HG03558 (cell line): ENCODE results near the gene ST6GAL1.
"Not testable (repeated sequence)": the region's sequence is repeated elsewhere in the genome, so short reads cannot be mapped to it uniquely, and the experiment has no call there.

Source experiments
- ATAC-seq: cut with Tn5 transposase; IDR thresholded peaks from one replicate; pipeline ENCODE4 v1.9.1; 2021; ENCODE audit warnings: moderate number of reproducible peaks; ENCODE audit not compliant: unreplicated experiment; ENCODE audit errors: extremely low read depth

The ST6GAL1 gene, protein sequence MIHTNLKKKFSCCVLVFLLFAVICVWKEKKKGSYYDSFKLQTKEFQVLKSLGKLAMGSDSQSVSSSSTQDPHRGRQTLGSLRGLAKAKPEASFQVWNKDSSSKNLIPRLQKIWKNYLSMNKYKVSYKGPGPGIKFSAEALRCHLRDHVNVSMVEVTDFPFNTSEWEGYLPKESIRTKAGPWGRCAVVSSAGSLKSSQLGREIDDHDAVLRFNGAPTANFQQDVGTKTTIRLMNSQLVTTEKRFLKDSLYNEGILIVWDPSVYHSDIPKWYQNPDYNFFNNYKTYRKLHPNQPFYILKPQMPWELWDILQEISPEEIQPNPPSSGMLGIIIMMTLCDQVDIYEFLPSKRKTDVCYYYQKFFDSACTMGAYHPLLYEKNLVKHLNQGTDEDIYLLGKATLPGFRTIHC

DNA sequence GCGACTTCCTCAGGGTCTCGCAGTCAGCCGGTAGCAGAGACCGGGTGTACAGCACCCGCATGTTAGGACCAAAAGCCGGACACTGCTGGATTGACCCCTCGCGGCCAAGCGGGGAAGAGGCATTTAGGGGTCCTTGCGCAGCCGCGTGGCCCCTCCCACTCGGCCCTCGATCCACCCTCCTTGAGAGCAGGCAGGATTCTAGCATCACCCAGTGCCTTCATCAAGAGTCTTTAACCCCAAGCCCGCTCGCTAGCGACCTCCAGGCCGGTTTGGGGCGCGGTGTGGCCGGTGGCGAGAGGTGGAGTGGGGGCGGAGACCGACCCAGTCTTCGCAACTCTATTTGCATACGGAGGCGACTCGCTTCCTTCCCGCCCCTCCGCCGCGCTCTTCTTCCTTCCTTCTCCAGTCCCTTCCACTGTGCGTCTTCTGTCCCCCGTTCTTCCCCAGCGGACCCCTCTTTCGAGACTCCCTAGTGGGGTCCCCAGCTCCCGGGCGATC, at the start of gene ST6GAL1:
Gene ST6GAL1 (plus strand): TSS at position 384 of the 498 bp plus-strand sequence. CDS start 112,178 bp downstream, outside the sequence.
- ATAC-seq: no peak

DNA sequence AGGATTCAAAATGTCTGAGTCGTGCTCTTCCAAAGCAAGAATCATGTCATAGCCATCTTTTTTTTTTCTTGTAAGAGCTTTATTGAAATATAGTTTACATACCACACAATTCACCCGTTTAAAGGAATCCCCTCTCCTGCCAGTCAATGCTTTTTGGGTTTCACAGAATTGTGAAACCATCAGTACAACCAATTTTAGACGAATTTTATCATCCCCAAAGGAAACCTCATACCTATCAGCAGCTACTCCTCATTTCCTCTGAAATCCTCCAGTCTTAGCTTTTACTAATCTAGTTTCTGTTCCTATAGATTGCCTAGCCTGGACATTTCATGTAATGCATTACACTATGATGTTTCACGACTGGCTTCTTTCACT, 48.2 kb upstream of the ST6GAL1 start:
- no peak for ATAC-seq

DNA sequence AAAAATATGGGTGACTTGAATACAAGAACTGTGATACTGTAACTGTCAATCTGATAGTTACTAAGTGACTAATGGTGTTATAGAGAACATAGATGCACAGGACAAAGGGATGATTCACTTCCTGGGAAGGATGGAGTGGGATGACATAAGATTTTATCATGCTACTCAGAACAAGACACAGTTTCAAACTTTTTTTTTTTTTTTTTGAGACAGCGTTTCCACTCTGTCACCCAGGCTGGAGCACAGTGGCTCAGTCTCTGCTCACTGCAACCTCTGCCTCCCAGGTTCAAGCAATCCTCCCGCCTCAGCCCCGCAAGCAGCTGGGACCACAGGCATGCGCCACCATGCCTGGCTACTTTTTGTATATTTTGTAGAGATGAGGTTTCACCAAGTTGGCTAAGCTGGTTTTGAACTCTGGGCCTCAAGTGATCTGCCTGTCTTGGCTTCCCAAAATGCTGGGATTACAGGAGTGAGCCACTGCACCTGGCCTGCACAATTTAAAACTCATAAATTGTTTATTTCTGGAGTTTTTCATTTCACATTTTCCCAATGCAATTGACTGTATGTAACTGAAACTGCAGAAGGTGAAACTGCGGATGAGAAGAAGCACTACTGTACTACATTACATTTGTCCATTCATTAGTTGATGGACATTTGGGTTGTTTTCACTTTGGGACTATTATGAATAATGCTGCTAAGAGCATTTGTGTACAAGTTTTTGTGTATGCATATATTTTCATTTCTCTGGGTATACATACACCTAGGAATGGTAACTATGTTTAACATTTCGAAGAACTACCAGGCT, 47.2 kb upstream of the ST6GAL1 start:
- no peak for ATAC-seq

DNA sequence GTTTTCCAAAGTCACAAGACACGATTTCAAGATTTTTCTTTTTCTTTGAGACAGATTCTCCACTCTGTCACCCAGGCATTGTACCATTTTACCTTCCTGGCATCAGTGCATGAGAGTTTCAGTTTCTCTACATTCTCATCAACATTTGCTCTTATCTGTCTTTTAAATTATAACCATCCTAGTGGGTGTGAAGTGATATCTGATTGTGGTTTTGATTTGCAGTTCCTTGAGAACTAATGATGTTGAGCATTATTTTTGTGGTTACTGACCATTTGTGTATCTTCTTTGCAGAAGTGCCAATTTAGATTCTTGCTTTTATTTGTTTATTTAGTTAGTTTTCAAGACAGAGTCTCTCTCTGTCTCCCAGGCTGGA, 46.7 kb upstream of the ST6GAL1 start:
- no peak for ATAC-seq

DNA sequence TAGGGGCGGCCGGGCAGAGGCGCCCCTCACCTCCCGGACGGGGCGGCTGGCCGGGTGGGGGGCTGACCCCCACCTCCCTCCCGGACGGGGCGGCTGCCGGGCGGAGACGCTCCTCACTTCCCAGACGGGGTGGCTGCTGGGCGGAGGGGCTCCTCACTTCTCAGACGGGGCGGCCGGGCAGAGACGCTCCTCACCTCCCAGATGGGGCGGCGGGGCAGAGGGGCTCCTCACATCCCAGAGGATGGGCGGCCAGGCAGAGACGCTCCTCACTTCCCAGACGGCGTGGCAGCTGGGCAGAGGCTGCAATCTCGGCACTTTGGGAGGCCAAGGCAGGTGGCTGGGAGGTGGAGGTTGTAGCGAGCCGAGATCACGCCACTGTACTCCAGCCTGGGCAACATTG, 45.5 kb upstream of the ST6GAL1 start:
- not testable (repeated sequence) for ATAC-seq

DNA sequence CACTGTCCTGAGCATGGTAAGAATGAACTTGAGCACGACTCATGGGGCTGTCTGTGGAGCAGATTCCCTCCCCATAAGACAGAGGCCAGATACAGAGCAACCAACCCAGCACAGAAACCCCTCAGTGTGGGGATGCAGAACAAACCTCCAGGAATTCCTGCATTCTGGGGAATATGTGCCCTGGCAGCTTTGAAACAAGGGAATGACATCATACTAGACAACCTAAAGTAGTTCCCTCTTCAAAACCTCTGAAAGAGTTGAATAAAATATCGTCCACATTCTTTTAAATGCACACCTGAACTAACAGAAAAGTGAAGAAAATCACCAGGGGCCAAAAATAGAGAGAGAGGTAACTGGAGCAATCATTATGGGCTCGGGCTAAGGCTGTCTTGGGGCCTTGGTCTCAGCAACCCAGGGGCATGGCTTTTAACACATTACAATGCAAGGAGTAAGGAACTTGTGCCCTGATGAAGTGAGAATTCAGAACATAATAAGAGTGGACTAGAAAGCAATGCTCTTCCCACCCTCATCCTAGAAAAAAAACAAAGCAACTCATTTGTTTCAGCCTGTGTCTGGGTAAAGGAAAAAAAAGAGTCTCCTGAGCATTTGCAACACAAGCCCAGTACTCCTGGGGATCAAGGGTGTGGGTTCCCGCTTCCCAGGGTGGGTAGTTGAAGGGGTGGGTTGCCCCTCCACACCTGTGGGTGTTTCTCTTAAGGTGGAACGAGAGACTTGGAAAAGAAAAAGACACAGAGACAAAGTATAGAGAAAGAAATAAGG, 43.9 kb upstream of the ST6GAL1 start:
- ATAC-seq: no peak

DNA sequence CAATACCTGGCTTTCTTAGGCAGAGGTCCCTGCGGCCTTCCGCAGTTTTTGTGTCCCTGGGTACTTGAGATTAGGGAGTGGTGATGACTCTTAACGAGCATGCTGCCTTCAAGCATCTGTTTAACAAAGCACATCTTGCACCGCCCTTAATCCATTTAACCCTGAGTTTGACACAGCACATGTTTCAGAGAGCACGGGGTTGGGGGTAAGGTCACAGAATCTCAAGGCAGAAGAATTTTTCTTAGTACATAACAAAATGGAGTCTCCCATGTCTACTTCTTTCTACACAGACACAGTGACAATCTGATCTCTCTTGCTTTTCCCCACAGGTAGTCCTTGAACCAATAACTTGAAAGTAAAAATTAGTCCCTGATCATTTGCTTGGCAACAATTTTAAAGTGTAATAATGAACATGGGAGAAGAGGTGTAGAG, 42.8 kb upstream of the ST6GAL1 start:
- not testable (repeated sequence) for ATAC-seq

DNA sequence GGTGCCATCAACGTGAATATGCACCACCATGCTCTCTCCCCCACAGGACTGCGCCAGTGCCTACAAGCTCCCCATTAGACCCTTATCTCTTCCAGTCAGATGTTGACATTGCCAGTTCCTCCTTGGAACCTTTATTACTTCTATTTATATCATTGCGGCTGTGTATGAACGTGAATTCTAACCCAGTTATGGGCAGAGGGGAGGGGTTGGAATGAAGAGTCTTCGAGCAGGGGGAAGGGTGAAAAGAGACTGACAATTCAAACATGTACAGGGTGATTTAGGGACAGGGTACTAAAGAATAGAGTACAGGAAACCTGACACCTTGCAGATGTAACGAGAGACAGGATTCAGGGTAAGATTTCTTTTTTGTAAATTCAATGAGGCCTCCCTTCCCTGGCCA, 41.8 kb upstream of the ST6GAL1 start:
- no peak for ATAC-seq

DNA sequence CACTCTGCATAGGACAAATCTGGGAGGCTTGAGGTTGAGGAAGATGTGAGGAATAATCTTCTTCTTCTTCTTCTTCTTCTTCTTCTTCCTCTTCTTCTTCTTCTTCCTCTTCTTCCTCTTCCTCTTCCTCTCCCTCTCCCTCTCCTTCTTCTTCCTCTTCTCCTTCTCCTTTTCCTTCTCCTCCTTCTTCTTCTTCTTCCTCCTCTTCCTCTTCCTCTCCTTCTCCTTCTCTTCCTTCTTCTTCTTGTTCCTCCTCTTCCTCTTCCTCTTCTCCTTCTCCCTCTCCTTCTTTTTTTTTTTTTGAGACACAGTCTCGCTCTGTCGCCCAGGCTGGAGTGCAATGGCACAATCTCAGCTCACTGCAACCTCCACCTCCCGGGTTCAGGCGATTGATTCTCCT, 40.6 kb upstream of the ST6GAL1 start:
- not testable (repeated sequence) for ATAC-seq

DNA sequence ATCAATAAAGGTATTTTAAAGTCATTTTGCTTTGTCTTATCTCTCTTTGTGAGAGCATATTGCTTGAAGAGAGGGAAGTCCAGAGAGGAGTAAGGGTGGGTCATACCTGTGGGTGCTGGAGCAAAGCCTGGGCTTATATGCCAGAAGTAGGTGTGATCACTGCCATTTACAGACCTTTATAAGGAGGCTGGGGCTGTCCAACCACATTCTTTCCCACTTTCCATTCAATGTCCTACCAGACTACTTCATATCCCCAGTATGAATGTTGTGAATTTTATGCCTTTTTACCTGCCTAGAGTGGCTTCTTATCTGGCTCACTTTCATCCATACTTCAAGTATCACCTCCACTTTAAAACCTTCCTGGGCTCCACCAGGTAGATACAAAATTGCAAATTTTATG, 39.4 kb upstream of the ST6GAL1 start:
- no peak for ATAC-seq

DNA sequence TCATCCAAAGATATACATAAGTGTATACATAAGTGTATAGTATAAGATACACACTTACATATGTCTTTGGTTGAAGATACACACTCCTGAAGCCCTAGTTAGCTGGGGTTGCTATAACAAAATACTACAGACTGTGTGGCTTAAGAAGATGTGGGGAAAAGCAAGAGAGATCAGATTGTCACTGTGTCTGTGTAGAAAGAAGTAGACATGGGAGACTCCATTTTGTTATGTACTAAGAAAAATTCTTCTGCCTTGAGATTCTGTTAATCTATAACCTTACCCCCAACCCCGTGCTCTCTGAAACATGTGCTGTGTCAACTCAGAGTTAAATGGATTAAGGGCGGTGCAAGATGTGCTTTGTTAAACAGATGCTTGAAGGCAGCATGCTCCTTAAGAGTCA, 37.3 kb upstream of the ST6GAL1 start:
- not testable (repeated sequence) for ATAC-seq

DNA sequence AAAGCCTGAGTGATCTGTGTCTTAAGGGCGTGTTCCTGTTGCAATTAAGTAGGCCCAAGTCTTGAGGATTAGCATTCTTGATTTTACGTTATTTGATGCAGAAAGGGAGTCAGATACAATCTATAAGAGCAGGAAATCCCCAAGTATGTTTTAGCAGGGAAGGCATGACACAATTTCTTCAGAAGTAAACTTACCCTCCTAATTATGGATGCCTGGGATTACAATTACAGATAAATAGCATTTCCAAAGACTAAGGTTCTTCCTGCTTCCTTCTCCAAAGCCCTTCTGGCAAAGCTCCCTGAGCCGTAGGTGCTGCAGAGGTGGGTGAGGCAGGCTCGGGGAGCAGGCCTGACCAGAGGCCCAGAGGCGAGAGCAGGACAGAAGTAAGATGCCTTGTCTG, 34.9 kb upstream of the ST6GAL1 start:
- ATAC-seq: no peak

DNA sequence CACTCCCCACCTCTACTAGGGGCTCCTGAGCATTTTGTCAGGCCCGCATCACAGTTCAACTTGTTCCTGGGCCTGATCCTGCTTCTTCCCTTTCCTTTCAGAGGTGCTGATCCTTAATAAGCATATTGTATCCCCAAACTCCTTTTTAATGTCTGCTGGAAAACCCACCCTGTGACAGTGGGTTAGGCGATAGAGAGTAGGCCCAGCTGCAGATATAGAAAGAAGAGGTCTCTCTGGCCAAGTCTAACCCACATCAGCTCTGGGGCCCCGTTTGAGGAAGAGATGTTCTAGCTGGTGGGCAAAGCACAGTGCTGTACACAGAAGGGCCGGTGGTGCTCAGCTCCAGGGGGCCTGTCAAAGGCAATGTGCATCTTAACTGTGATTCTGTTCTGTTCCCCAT, 34.3 kb upstream of the ST6GAL1 start:
- no peak for ATAC-seq

DNA sequence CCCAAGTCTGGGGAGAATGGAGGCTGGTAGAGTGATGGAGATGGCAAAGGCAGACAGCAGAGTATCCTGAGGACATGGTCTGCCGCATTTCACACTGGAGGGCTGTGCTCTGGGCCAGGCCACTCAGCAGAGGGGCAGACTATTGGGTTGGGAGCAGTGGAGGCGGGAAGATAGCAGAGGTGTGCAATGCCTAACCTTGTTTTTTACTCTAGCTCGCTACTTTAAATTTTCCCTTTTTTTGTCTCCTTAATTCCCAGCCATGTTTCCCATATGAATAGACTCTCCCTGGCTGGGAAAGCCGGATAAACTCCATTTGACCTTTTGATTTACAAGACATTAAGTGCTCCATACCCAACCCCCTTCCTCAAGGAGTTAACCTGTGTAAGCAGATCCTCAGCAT, 33.5 kb upstream of the ST6GAL1 start:
- ATAC-seq: no peak

DNA sequence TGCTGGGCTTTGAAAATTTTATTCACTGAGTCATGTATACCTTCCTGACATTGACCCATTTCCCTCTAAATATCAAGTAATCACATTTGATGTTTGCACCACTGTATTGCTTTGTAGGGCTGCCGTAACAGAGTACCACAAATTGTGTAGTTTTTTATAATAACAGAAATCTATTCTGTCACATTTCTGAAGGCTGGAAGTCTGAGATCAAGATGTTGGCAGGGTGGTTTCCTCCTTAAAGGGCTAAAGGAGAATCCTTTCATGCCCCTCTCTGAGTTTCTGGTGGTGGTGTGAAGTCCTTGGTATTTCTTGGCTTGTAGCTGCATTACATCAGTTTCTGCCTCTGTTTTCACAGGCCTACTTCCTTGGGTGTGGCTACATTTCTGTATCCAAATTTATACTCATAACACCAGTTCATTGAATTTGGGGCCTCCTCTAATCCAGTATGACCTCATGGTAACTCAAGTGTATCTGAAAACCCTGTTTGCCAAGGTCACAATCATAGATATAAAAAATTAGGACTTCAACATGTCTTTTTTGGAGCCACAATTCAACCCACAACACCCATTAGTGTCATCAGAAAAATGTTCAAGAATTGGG, 29.1 kb upstream of the ST6GAL1 start:
- ATAC-seq: no peak

DNA sequence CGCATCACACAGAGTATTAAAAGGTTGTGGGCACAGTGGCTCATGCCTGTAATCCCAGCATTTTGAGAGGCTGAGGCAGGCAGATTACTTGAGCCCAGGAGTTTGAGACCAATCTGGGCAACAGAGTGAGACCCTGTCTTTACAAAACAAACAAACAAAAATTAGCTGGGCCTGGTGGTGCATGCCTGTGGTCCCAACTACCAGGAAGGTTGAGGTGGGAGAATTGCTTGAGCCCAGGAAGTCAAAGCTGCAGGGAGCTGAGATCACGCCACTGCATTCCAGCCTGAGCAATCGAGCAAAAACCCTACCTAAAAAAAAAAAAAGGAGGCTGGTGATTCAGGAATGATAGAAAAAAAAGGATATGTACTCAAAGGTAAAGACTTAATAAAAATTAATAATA, 28.2 kb upstream of the ST6GAL1 start:
- no peak for ATAC-seq

DNA sequence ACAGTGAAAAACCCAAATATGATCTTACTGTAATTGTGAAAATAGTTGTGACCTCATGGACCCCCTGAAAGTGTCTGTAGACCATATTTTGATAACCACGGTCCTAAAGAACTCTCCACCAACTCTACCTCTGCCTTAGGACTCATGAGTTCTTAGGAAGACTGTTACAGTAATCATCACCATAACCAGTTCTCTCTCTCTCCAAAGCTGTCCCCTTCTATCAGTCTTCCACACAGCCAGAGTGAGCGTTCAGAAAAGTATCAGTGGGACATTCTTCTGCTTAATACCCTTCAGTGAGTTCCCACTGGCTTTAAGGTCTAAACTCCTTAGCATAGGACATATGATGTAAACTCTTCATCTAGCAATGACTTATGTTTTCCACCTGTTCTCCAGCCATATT, 27.6 kb upstream of the ST6GAL1 start:
- no peak for ATAC-seq

DNA sequence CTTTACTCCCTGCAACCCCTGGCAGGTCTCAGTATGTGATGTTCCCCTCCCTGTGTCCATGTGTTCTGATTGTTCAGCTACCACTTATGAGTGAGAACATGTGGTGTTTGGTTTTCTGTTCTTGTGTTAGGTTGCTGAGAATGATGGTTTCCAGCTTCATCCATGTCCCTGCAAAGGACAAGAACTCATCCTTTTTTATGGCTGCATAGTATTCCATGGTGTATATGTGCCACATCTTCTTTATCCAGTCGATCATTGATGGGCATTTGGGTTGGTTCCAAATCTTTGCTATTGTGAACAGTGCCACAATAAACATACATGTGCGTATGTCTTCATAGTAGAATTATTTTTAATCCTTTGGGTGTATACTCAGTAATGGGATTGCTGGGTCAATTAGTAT, 26.6 kb upstream of the ST6GAL1 start:
- not testable (repeated sequence) for ATAC-seq

DNA sequence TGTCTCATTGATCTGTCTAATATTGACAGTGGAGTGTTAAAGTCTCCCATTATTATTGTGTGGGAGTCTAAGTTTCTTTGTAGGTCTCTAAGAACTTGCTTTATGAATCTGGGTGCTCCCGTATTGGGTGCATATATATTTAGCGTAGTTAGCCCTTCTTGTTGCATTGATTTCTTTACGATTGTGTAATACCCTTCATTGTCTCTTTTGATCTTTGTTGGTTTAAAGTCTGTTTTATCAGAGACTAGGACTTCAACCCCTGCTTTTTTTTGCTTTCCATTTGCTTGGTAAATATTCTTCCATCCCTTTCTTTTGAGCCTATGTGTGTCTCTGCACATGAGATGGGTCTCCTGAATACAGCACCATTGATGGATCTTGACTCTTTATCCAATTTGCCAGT, 23.3 kb upstream of the ST6GAL1 start:
- not testable (repeated sequence) for ATAC-seq
